Tibial artery (tissue), 4 donors: ENCODE data around the gene AIRE.

Experiments used
- DNase-seq, 2 donors: peaks; one replicate each; pipeline ENCODE4 v3.0.0-alpha.2; 2019
- H3K27ac ChIP-seq, 2 donors: fragments of 200-600 bp; sonication (generic) in 1 of 2; 1 replicate in 1 of 2; 2 replicates in 1 of 2; pipeline ENCODE4 v1.5.1; 2018 to 2019; ENCODE audit warnings: mild to moderate bottlenecking in 1 of 2
- H3K27me3 ChIP-seq, 2 donors: fragments of 200-600 bp; sonication (generic) in 1 of 2; one replicate each; pipeline versions ENCODE4 v1.5.1 to v1.6.0; 2016 to 2019
- H3K36me3 ChIP-seq, 3 donors: fragments of 200-600 bp; sonication (generic) in 2 of 3; one replicate each; pipeline ENCODE4 v1.5.1; 2016 to 2019; ENCODE audit warnings: mild to moderate bottlenecking in 2 of 3
- H3K4me1 ChIP-seq, 4 donors: fragments of 200-600 bp; sonication (generic) in 2 of 4; 1 replicate in 3 of 4; 2 replicates in 1 of 4; pipeline ENCODE4 v1.5.1; 2016 to 2019
- H3K4me3 ChIP-seq, 2 donors: fragments of 200-600 bp; sonication (generic) in 1 of 2; 1 replicate in 1 of 2; 2 replicates in 1 of 2; pipeline ENCODE4 v1.5.1; 2018 to 2019; ENCODE audit warnings: mild to moderate bottlenecking in 2 of 2
- H3K9me3 ChIP-seq, 3 donors: fragments of 200-600 bp; sonication (generic) in 1 of 3; one replicate each; pipeline ENCODE4 v1.5.1; 2016 to 2019
- intact Hi-C: fragments of 100-400 bp; cut with DNase I; formaldehyde crosslinking; loops from one replicate; pipeline ENCODE4 v1.15.0; 2023; ENCODE audit warnings: low total_unique reads
- TF ChIP-seq, protein P1 (sequence below), 2 experiments: fragments of 200-600 bp in 1 of 2; fragments of 450-650 bp in 1 of 2; IDR thresholded peaks; one replicate each; pipeline ENCODE4 v1.5.1; 2017 to 2019; ENCODE audit warnings: antibody characterized with exemption in 2 of 2, mild to moderate bottlenecking in 1 of 2, moderate library complexity in 1 of 2

Gene AIRE

DNA sequence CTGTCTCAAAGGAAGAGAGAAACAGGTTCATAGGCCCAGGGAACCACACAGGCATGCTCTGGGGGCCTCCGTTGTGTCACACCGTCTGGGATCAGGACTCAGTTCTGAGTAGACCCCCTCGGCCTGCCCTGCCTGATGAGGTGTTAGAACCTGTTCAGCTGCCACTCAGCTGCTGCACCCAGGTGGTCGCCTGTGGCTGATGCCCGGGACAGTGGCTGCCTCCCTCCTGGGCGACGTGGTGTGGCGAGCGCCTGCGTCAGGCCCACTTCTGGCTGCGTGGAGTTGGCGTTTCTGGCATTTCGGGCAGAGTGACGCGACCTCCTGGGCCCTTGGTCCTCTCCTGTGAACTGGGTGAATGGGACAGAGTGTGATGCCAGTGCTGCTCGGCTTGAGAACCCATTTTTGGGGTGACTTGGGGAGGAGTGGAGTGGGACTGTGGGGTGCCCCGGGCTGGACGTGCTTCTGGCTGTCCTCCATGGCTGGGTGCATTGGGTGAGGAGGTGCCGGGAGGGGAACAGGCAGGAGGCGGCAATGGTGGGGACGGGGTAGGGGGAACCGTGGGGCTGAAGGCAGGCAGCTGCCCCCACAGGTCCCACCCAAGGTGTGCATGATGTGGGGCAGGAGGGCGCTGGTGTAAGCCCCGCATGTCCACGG is 42.7 kb downstream of the AIRE start:
- no peak overlapping the region for H3K4me3 ChIP-seq
- no peaks in the 10 kb centered on the region for H3K4me1 ChIP-seq
- H3K9me3 ChIP-seq, result no peaks in the 10 kb centered on the region
- DNase-seq, result no peak
- H3K27me3 ChIP-seq, result no peaks in the 10 kb centered on the region
- H3K27ac ChIP-seq, result no peak overlapping the region
- TF ChIP-seq, protein P1, sequence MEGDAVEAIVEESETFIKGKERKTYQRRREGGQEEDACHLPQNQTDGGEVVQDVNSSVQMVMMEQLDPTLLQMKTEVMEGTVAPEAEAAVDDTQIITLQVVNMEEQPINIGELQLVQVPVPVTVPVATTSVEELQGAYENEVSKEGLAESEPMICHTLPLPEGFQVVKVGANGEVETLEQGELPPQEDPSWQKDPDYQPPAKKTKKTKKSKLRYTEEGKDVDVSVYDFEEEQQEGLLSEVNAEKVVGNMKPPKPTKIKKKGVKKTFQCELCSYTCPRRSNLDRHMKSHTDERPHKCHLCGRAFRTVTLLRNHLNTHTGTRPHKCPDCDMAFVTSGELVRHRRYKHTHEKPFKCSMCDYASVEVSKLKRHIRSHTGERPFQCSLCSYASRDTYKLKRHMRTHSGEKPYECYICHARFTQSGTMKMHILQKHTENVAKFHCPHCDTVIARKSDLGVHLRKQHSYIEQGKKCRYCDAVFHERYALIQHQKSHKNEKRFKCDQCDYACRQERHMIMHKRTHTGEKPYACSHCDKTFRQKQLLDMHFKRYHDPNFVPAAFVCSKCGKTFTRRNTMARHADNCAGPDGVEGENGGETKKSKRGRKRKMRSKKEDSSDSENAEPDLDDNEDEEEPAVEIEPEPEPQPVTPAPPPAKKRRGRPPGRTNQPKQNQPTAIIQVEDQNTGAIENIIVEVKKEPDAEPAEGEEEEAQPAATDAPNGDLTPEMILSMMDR (IDR thresholded peaks at IDR 0.05), result no peak
- peaks cover 8 to 90% (median 73%) of the 10 kb centered on the region in 3 donors for H3K36me3 ChIP-seq
- intact Hi-C loops, result loop anchor here (10.0 kb wide), 1 partner anchor 514 kb away; no protein-coding TSS in a partner anchor

DNA sequence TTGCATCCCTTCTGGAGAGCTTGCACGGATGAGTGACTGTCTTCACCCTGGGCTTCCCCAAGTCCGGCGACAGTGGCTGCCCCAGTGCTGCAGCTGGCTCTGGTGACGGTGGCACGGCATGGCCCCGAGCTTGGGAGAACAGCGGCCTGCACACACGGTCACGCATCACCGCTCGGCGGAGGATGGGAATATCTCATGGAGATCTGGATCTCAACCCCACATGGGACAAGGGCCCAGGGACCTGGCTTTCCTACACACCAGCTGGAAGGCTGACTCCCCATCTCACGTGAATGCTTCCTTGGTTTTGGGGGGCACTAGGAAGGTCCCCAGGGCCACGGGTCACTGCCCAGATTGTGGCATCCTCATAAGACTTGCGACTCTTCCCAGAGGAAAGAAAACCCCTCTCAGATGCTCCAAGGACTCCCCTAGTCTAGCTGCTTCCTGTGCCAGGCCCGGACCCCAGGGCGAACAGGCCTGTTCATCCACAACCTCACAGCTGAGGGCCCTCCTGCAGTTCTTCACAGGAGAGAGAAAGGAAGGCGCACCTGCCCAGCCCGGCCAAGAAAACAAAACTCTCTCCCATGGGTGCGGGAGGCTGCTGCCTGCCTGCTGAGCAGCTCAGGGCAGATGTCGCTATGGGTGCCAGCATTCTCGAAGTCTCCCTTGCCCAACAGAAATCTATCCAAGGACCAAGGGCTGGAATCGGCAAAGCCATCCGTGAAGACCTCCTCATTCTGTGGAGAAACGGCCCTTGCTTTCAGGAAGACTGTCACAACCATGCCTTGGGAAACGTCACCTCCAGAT is 43.6 kb downstream of the AIRE start:
- peaks cover 7 to 80% (median 63%) of the 10 kb centered on the region in 3 donors for H3K36me3 ChIP-seq
- TF ChIP-seq, protein P1 (IDR thresholded peaks at IDR 0.05), result no peak
- no peaks in the 10 kb centered on the region for H3K27me3 ChIP-seq
- H3K4me1 ChIP-seq, result no peaks in the 10 kb centered on the region
- H3K27ac ChIP-seq, result no peak overlapping the region
- intact Hi-C loops, result loop anchor here (10.0 kb wide), 1 partner anchor 514 kb away; no protein-coding TSS in a partner anchor
- DNase-seq, result no peak
- H3K9me3 ChIP-seq, result no peaks in the 10 kb centered on the region
- no peak overlapping the region for H3K4me3 ChIP-seq

DNA sequence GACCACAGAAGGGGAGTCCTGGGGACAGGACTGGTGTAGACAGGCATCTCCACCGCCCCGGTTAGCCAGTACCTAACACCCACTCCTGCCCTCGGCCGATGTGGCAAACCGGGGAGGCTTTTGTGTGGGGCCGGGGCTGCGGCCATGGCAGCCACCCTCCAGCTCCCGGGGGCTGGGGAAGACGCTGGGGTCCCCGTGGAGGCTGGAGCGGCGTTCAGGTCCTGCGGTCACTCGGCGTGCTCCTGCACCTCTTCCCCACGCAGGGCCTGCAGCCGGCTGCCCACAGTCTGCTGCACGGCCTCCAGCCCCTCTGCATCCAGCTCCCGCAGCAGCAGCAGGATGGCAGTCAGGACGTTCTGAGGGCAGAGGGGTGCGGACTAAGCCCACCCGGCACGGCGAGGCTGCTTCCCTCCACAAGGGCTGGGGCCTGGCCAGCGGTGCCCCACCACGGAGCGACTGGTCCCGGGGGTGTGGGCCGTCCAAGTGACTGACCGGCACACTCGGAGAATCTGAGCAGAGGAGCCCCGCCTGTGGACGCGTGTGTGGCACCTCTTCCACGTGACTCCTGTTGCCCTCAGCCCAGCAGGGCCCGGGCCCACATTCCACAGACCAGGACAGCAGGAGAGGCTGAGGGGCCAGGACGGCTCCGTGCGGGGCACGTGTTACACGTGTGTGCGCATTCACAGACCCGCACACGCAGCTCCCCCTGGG is 44.5 kb downstream of the AIRE start:
- H3K27ac ChIP-seq, result no peak overlapping the region
- intact Hi-C loops, result loop anchor here (10.0 kb wide), 1 partner anchor 515 kb away; no protein-coding TSS in a partner anchor
- peaks cover 0 to 77% (median 60%) of the 10 kb centered on the region in 3 donors for H3K36me3 ChIP-seq
- no peaks in the 10 kb centered on the region for H3K4me1 ChIP-seq
- no peaks in the 10 kb centered on the region for H3K9me3 ChIP-seq
- H3K4me3 ChIP-seq, result no peak overlapping the region
- TF ChIP-seq, protein P1 (IDR thresholded peaks at IDR 0.05), result no peak
- H3K27me3 ChIP-seq, result no peaks in the 10 kb centered on the region
- DNase-seq, result no peak

DNA sequence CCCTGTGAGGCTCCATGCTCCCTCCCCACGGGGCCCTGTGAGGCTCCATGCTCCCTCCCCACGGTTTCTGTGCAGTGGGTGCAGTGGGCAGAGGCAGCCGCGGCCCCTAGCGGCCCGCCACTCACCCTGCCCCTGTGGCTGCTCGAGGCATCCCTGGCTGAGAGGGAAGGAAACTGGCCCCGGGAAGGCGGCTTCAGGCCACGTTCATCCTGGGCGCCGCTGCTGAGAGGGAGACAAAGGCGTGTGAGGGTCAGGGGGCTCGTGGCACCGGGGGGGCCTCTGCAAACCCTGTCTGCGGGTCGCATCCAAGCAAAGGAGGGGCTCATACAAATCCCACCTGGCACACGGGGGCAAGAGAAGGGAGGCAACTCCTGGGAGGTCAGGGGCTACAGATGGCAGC is 45.0 kb downstream of the AIRE start:
- H3K27ac ChIP-seq, result no peak overlapping the region
- H3K4me3 ChIP-seq, result no peak overlapping the region
- peaks cover 0 to 77% (median 60%) of the 10 kb centered on the region in 3 donors for H3K36me3 ChIP-seq
- H3K27me3 ChIP-seq, result no peaks in the 10 kb centered on the region
- no peaks in the 10 kb centered on the region for H3K9me3 ChIP-seq
- no peak for DNase-seq
- intact Hi-C loops, result no loop called here
- H3K4me1 ChIP-seq, result no peaks in the 10 kb centered on the region
- TF ChIP-seq, protein P1 (IDR thresholded peaks at IDR 0.05), result no peak

DNA sequence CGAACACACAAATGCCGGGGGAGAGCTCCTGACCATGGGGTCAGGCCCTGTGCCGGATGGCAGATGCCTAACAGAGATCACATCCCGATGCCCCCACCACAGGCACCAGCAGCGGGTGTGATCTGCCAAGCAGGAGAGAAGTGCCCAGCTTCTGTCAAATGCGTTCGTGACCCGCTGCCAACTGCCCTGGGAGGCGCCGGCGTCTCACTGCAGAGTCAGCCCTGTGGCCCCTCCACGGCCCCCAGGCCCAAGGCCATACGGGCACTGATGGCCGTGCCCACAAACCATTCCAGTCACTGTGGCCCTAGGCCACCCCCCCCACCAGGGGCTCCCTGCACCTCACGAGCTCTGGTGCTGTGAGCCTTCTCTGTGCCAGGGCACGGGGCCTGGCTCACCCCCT is 45.5 kb downstream of the AIRE start:
- H3K9me3 ChIP-seq, result no peaks in the 10 kb centered on the region
- H3K27me3 ChIP-seq, result no peaks in the 10 kb centered on the region
- H3K36me3 ChIP-seq, result peaks cover 0 to 77% (median 59%) of the 10 kb centered on the region in 3 donors
- TF ChIP-seq, protein P1 (IDR thresholded peaks at IDR 0.05), result no peak
- no peak for DNase-seq
- H3K27ac ChIP-seq, result no peak overlapping the region
- intact Hi-C loops, result no loop called here
- no peak overlapping the region for H3K4me3 ChIP-seq
- no peaks in the 10 kb centered on the region for H3K4me1 ChIP-seq
